Measurements from ENCODE around the gene NSG1.
A peak's percentile ranks its signal among the peaks of the same experiment; 100 is the strongest.
"Not testable (repeated sequence)": the region's sequence is repeated elsewhere in the genome, so short reads cannot be mapped to it uniquely, and the experiment has no call there.

NSG1 gene

GRCh38 chr4:4415806-4416805, 29.2 kb downstream of the NSG1 start:
- DNase-seq (ENCODE audit: low read depth in 3 of 3) = no peak

GRCh38 chr4:4416981-4417380, 30.1 kb downstream of the NSG1 start:
- no peak for DNase-seq (ENCODE audit: low read depth in 3 of 3)

- no peak for DNase-seq (ENCODE audit: low read depth in 3 of 3)
These were observed 31.0 kb downstream of the NSG1 start for GRCh38 chr4:4417886-4418285.

GRCh38 chr4:4418676-4419390, 31.9 kb downstream of the NSG1 start:
- no peak for DNase-seq (ENCODE audit: low read depth in 3 of 3)

- DNase-seq (ENCODE audit: low read depth in 3 of 3) = no peak
These were observed 33.0 kb downstream of the NSG1 start for GRCh38 chr4:4419896-4420295.

- DNase-seq (ENCODE audit: low read depth in 3 of 3) = no peak
These were observed 33.5 kb downstream of the NSG1 start for GRCh38 chr4:4420421-4420820.

- no peak for DNase-seq (ENCODE audit: low read depth in 3 of 3)
These were observed 34.5 kb downstream of the NSG1 start for GRCh38 chr4:4421356-4421755.

GRCh38 chr4:4422117-4422516, 35.2 kb downstream of the NSG1 start:
- not testable (repeated sequence) for DNase-seq (ENCODE audit: low read depth in 3 of 3)

- no peak for DNase-seq (ENCODE audit: low read depth in 3 of 3)
These were observed 36.1 kb downstream of the NSG1 start for GRCh38 chr4:4422856-4423499.

GRCh38 chr4:4423706-4424498, 37.0 kb downstream of the NSG1 start:
- no peak for DNase-seq (ENCODE audit: low read depth in 3 of 3)

GRCh38 chr4:4424499-4425115, 37.7 kb downstream of the NSG1 start:
- no peak for DNase-seq (ENCODE audit: low read depth in 3 of 3)

GRCh38 chr4:4425119-4425690, 38.3 kb downstream of the NSG1 start:
- no peak for DNase-seq (ENCODE audit: low read depth in 3 of 3)

- DNase-seq (ENCODE audit: low read depth in 3 of 3) = no peak
These were observed 38.8 kb downstream of the NSG1 start for GRCh38 chr4:4425696-4426095.

GRCh38 chr4:4426511-4427120, 39.7 kb downstream of the NSG1 start:
- no peak for DNase-seq (ENCODE audit: low read depth in 3 of 3)

- no peak for DNase-seq (ENCODE audit: low read depth in 3 of 3)
These were observed 40.4 kb downstream of the NSG1 start for GRCh38 chr4:4427121-4427870.

- no peak for DNase-seq (ENCODE audit: low read depth in 3 of 3)
These were observed 41.0 kb downstream of the NSG1 start for GRCh38 chr4:4427886-4428285.

GRCh38 chr4:4428966-4429875, 42.3 kb downstream of the NSG1 start:
- DNase-seq (ENCODE audit: low read depth in 3 of 3) = no peak

GRCh38 chr4:4430492-4431195, 43.7 kb downstream of the NSG1 start:
- DNase-seq (ENCODE audit: low read depth in 3 of 3) = peak; percentile 6 to 11 (median 10)
